ENCODE measurements around the gene HNRNPU. TPM values are rescaled to one million over a fixed set of nuclear protein-coding genes. Genes with fewer than 3 reads are reported as not detected.

HNRNPU gene
- total RNA-seq, 2 donors from 2014 or later, result 517 to 556 TPM

- no peaks in the 10 kb centered on the region for H3K27me3 Mint-ChIP-seq (ENCODE audit: insufficient read depth)
Measured at GRCh38 chr1:244901400-244902015, 37.2 kb upstream of the HNRNPU start.

GRCh38 chr1:244897476-244898254 lies 33.3 kb upstream of the HNRNPU start:
- DNase-seq, result no peak
- H3K4me3 Mint-ChIP-seq, result no peak overlapping the region
- no peaks in the 10 kb centered on the region for H3K9me3 ChIP-seq (ENCODE audit: control insufficient read depth, low read length)
- H3K9me3 Mint-ChIP-seq, result peaks cover 1% of the 10 kb centered on the region
- H3K36me3 Mint-ChIP-seq (ENCODE audit: low read depth), result no peaks in the 10 kb centered on the region
- TF ChIP-seq CTCF (conservative IDR thresholded peaks at IDR 0.05), result no peak
- no peak overlapping the region for H3K9ac ChIP-seq (ENCODE audit: extremely low read depth, low read length, poor library complexity, severe bottlenecking)
- H3K36me3 ChIP-seq (ENCODE audit: control insufficient read depth, insufficient read depth, low read length), result no peaks in the 10 kb centered on the region
- H3K27me3 ChIP-seq (ENCODE audit: control insufficient read depth, insufficient read depth, low read length, poor library complexity, severe bottlenecking), result no peaks in the 10 kb centered on the region
- no peak overlapping the region for H3K27ac Mint-ChIP-seq
- no peak overlapping the region for H3K4me3 ChIP-seq (ENCODE audit: low read length)
- no peak overlapping the region for H3K27ac ChIP-seq (ENCODE audit: low read depth, low read length)
- H3K27me3 Mint-ChIP-seq (ENCODE audit: insufficient read depth), result no peaks in the 10 kb centered on the region
- H3K4me1 ChIP-seq (ENCODE audit: control insufficient read depth, insufficient read depth, low read length), result no peaks in the 10 kb centered on the region
- 90 to 96% methylated on average over 9 to 15 of the region's 15 CpGs for WGBS, 2 experiments (ENCODE audit: insufficient coverage in 1 of 2, insufficient read length in 1 of 2)
- H3K4me1 Mint-ChIP-seq, result no peaks in the 10 kb centered on the region

More at GRCh38 chr1:244901400-244902015, 37.2 kb upstream of the HNRNPU start:
- Mint-ChIP-seq H3K27ac (no peak overlapping the region), H3K4me3 (no peak overlapping the region), H3K4me1 (no peaks in the 10 kb centered on the region), H3K36me3 (ENCODE audit: low read depth) (no peaks in the 10 kb centered on the region), H3K9me3 (no peaks in the 10 kb centered on the region)
- H3K9me3 ChIP-seq (ENCODE audit: control insufficient read depth, low read length), result no peaks in the 10 kb centered on the region
- H3K4me3 ChIP-seq (ENCODE audit: low read length), result no peak overlapping the region
- no peaks in the 10 kb centered on the region for H3K4me1 ChIP-seq (ENCODE audit: control insufficient read depth, insufficient read depth, low read length)
- 96 to 100% methylated on average over 4 to 6 of the region's 6 CpGs for WGBS, 2 experiments (ENCODE audit: insufficient coverage in 1 of 2, insufficient read length in 1 of 2)
- H3K9ac ChIP-seq (ENCODE audit: extremely low read depth, low read length, poor library complexity, severe bottlenecking), result no peak overlapping the region
- no peaks in the 10 kb centered on the region for H3K36me3 ChIP-seq (ENCODE audit: control insufficient read depth, insufficient read depth, low read length)
- no peak for DNase-seq
- TF ChIP-seq CTCF (conservative IDR thresholded peaks at IDR 0.05), result no peak
- no peak overlapping the region for H3K27ac ChIP-seq (ENCODE audit: low read depth, low read length)
- H3K27me3 ChIP-seq (ENCODE audit: control insufficient read depth, insufficient read depth, low read length, poor library complexity, severe bottlenecking), result no peaks in the 10 kb centered on the region

GRCh38 chr1:244896550-244896949 lies 32.2 kb upstream of the HNRNPU start:
- H3K36me3 Mint-ChIP-seq (ENCODE audit: low read depth), result no peaks in the 10 kb centered on the region
- no peak for DNase-seq
- 92 to 93% methylated on average over 3 of the region's 3 CpGs for WGBS, 2 experiments (ENCODE audit: insufficient coverage in 1 of 2, insufficient read length in 1 of 2)
- H3K9ac ChIP-seq (ENCODE audit: extremely low read depth, low read length, poor library complexity, severe bottlenecking), result no peak overlapping the region
- peaks cover 1% of the 10 kb centered on the region for H3K9me3 Mint-ChIP-seq
- H3K4me1 ChIP-seq (ENCODE audit: control insufficient read depth, insufficient read depth, low read length), result no peaks in the 10 kb centered on the region
- no peak overlapping the region for H3K27ac ChIP-seq (ENCODE audit: low read depth, low read length)
- H3K4me3 ChIP-seq (ENCODE audit: low read length), result no peak overlapping the region
- no peaks in the 10 kb centered on the region for H3K27me3 Mint-ChIP-seq (ENCODE audit: insufficient read depth)
- TF ChIP-seq CTCF (conservative IDR thresholded peaks at IDR 0.05), result no peak
- H3K36me3 ChIP-seq (ENCODE audit: control insufficient read depth, insufficient read depth, low read length), result no peaks in the 10 kb centered on the region
- H3K27me3 ChIP-seq (ENCODE audit: control insufficient read depth, insufficient read depth, low read length, poor library complexity, severe bottlenecking), result no peaks in the 10 kb centered on the region
- no peaks in the 10 kb centered on the region for H3K9me3 ChIP-seq (ENCODE audit: control insufficient read depth, low read length)
- H3K4me1 Mint-ChIP-seq, result no peaks in the 10 kb centered on the region
- no peak overlapping the region for H3K27ac Mint-ChIP-seq
- no peak overlapping the region for H3K4me3 Mint-ChIP-seq

Data from endodermal cell (in vitro differentiated cells).